Measurements from ENCODE around the gene TBC1D5.
A peak's percentile ranks its signal among the peaks of the same experiment; 100 is the strongest.
"Not testable (repeated sequence)": the region's sequence is repeated elsewhere in the genome, so short reads cannot be mapped to it uniquely, and the experiment has no call there.

The TBC1D5 gene

DNA sequence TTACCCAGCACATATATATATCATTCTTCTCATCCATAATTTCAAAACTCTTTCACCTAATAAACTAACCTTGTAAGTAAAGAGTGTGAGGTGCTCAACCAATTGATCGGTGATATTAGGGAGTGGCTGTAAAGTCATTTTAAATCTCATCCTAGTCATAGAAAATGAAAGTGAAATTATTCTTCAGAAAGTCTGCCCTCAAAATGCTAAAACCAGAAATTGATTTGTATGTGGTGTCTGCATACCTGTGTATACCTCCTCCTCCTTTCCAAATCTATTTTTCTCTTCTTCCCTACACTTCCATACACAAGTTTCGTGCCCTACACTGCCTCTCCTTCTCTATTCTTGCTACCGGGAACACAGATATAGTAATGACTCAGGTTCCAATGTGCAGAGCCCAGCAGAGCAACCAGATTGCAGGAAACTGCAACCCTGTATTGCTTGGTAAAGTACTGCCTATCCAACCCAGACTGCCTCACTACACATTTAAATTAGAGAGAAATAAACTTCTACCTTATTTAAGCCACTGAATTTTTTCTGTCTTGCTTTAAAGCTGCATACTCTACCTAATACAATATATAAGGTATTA lies 7.4 kb upstream of the TBC1D5 start:
- DNase-seq (ENCODE audit: low spot score) = no peak

DNA sequence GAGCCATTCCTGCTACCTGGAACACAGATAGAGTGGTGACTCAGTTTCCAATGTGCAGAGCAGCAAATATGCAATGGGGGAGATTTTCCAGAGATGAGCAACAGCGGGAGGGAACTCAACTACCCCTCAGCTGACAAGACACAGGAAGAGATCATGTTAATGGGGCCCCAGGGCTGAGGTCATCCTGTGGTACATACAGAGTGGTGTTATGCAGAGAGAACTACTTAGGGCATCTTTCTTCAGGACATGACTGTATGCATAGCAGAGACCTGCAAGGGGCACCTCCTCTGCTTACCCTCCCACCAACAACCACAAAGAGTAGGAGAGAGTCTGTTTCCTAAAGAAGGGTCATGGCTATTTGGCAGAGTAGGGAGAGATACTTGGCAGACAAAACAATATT lies 6.8 kb upstream of the TBC1D5 start:
- no peak for DNase-seq (ENCODE audit: low spot score)

- no peak for DNase-seq (ENCODE audit: low spot score)
Observed at GRCh38 chr3:17747890-17748247, 5.4 kb upstream of the TBC1D5 start.

DNA sequence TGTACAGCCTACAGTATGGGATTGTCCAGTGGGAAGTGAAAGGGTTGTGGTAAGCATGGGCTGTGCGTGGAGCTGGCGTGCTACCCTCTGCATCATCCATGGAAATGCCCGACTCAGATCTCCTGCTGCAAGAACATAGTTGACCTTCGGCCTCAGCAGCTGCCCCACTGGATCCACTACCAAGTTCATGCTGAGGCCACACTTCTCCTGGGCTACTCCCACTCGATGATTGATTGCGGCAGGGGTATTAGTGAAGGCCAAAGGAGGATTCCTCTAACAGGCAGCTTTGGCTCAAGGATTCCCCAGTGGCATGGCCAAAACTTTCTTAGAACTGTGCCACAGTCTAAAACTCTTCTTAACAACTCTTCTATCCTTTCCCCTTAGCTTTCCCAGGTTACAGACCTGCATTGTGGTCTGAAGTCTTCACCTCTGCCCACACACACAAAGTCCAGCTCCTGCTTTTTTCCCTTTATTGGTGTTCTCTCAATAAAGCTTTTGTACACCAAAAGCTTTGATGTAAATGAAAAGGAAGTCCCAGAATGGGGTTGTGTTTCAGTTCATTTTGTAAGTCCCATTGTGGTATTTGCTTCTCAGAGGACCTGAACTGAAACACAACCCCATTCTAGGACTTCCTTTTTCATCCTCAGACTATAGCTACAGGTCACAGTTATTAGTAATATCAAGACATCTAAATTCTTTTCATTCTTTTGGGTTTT lies 4.9 kb upstream of the TBC1D5 start:
- no peak for DNase-seq (ENCODE audit: low spot score)

DNA sequence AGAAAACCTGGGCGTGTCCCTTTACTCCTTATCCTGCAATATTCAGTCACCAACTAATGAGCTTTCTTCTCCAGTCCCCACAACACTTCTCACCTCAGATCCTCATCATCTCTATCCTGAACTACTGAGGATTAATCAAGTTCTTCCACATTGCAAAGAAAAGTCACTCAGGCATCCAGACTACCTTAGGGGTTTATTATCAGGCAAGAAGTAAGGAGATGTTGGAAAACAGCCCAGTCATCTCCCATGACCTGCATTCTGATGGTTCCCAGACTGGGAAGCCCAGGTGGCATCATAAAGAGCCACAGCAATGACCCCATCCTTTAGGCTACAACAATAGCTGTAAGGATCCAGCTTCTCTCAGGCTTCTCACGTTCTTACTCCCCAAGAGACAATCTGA lies 3.5 kb upstream of the TBC1D5 start:
- DNase-seq (ENCODE audit: low spot score) = no peak

DNA sequence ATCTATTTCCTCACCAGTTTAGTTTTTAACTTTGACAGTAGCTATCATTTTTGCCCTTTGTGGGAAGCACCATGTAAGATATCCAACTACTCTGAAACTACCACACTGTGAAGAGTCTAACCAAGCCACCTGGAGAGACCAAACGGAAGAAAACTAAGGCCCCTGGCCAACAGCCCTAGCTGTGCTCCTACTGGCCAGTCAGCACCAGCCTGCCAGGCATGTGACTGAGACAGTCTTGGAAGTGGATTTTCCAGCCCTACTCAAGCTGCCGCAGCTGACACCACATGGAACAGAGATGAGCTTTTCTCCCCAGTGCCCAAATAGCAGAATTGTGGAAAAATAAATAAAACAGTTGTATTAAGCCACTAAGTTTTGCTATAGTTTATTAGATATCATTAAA lies 2.9 kb upstream of the TBC1D5 start:
- no peak for DNase-seq (ENCODE audit: low spot score)

- DNase-seq (ENCODE audit: low spot score) = no peak
Observed at GRCh38 chr3:17744693-17745092, 2.3 kb upstream of the TBC1D5 start.

DNA sequence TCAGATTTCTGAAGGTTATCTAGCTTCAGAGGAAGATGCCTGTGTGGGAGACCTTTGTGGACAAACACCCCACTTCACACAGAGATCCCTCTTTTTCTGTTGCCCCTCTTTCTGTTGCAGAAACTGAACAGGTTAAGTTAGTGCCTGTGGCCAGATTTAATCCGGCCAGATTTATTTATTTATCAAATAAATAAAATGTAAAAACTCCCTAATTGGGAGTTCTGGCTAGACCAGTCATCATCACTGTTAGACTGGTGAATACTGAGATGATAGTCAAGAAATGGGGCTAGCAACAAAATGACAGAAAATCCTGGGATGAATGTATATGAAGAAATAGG lies 1.2 kb upstream of the TBC1D5 start:
- DNase-seq (ENCODE audit: low spot score) = no peak

DNA sequence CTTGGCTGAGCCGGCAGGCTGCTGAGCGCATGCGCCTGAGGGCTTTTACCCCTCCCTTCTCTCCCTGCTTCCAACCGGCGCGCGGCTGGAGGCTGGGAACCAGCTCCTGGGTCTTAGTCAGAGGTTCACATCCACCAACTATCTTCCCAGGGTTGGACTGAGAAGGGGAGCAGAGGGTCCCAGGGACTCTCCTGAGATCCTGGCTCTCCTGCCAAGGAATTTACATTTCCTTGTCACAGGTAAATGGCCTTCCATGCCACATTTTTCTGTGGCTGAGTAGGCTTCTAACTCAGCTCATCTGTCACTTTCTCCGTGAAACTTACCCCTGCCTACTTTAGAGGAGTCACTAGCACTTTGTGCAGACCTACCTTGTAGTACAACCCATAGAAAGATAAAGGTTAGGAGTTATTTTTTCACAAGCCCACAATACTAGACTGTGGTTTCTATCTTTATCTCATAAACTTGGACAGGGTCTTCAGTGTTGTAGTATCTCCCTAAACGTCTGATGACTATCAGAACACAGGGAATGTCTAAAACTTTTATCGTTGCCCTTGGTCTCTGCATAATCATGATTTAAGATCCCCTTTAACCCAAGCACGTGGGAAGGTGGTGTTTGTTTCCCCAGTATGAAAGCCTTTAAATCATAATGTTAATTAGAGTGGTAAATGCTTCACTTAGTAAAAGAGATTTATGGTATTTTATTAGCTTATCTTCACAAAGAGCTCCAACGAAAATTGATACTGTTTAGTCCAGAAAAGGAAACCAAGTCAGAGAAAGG lies 638 bp upstream of the TBC1D5 start:
- DNase-seq (ENCODE audit: low spot score) = no peak

DNA sequence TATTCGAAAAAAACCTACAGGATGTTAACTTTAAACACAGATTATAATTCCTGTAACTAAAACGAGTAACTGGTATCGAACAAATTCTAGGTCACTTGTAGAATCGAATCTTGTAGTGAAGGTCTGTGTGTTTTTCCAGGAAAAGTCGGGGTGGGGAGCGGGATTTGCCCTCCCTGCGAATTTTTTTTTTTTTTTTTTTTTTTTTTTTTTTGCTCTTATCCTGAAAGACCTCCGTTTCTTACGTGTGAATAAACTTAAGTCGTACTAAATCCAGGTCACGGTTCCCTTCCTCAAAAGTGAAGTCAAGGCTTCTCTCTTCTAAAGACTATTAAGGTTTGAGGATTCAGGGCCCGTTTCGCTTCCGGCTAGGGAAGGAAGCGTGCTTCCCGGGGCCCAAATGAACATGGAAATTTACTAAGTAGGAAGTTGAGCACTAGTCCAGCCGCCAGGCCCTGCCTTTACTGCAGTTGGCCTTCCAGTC lies 770 bp downstream of the TBC1D5 start:
- peak; percentile 28 for DNase-seq (ENCODE audit: low spot score)

- peak; percentile 51 for DNase-seq (ENCODE audit: low spot score)
Observed at GRCh38 chr3:17740721-17741141, 1.7 kb downstream of the TBC1D5 start.

DNA sequence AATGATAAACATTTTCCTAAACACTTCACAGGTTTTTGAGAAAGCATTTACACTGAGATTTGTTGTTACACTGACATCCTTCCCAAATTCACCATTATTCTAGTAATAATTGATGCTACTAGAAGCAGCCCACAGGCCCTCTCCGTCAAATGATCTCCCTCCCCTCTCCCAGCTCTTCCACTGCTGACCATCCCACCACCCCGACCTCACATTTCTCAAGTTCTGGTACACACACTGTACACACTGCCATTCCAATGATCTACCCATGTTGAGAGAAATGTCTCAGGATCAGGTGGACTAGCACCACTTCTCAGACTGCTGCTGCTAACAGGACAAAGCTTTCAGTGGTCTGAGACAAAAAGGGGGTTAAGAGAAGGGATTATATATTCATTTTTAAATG lies 3.5 kb downstream of the TBC1D5 start:
- no peak for DNase-seq (ENCODE audit: low spot score)

- DNase-seq (ENCODE audit: low spot score) = no peak
Observed at GRCh38 chr3:17738219-17738618, 4.2 kb downstream of the TBC1D5 start.

DNA sequence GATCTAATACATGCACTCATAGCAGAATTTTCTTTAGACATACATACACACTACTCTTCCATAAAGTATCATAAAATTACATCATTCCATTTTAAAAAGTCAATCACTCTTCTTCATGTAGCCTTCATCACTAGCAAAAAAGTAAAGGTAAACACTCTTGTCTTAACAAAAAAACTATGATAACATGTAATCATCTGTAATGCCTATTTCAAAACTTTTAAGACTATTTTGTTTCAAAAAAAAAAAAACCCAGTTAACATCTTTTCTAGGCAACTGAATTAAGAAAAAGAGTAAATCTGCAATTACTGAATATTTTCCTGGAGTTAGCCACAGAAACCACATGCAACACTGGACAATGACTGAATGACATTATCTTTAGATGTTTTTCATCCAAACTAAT lies 4.8 kb downstream of the TBC1D5 start:
- DNase-seq (ENCODE audit: low spot score) = no peak

- not testable (repeated sequence) for DNase-seq (ENCODE audit: low spot score)
Observed at GRCh38 chr3:17735362-17735761, 7.1 kb downstream of the TBC1D5 start.

GRCh38 chr3:17733768-17734167 lies 8.7 kb downstream of the TBC1D5 start:
- DNase-seq (ENCODE audit: low spot score) = no peak

DNA sequence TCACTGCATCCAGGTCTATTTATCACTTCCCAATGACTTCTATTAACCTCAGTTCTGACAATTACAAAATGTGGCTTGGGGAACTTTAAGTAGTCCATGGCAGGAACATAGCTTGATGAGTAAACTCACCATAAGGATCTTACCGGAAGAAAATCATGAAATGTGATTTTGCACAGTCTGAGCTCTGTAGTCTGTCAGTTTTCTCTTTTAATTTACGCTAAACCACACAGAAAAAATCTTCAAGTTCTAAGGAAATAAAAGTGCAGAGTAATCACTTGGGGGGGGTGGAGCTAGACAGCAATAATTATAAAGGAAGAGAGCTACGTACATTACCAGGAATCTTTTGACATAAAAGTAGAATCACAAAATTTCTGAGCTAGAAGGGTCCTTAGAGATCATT lies 9.2 kb downstream of the TBC1D5 start:
- DNase-seq (ENCODE audit: low spot score) = peak; percentile 30

- DNase-seq (ENCODE audit: low spot score) = peak; percentile 78
Observed at GRCh38 chr3:17730318-17730967, 12.0 kb downstream of the TBC1D5 start.

DNA sequence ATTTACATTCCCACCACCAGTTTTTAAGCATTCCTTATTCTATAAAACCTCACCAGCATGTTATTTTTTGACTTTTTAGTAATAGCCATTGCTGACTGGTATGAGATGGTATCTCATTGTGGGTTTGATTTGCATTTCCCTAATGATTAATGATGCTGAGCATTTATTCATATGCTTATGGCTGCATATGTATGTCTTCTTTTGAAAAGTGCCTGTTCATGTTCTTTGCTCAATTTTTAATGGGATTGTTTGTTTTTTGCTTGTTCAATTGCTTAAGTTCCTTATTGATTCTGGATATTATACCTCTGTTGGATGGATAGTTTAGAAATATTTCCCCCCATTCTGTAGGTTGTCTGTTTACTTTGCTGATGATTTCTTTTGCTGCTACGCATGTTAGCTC lies 16.1 kb downstream of the TBC1D5 start:
- no peak for DNase-seq (ENCODE audit: low spot score)

DNA sequence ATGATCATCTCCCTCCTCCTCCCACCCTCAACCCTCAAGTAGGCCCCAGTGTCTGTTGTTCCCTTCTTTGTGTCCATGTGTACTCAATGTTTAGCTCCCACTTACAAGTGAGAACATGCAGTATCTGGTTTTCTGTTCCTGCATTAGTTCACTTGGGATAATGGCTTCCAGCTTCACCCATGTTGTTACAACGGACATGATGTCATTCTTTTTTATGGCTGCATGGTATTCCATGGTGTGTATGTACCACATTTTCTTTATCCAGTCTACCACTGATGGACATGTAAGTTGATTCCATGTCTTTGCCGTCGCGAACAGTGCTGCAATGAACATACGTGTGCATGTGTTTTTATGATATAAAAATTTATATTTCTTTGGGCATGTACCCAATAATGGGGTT lies 16.6 kb downstream of the TBC1D5 start:
- not testable (repeated sequence) for DNase-seq (ENCODE audit: low spot score)

GRCh38 chr3:17724948-17725347 lies 17.5 kb downstream of the TBC1D5 start:
- no peak for DNase-seq (ENCODE audit: low spot score)

DNA sequence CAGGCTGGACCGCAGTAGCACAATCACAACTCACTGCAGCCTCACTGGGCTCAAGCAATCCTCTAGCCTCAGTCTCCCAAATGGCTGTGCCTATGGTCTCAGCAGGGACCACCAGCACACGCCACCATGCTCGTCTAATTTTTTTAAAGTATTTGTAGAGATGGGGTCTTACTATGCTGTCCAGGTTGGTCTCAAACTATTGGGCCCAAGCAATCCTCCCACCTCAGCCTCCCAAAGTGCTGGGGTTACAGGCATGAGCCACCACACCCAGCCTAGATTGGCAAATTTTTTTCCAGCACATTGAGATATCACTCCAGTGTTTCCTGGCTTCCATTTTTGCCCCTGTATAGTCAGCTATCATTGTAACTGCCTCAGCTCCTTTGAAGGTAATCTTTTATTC lies 18.3 kb downstream of the TBC1D5 start:
- no peak for DNase-seq (ENCODE audit: low spot score)

DNA sequence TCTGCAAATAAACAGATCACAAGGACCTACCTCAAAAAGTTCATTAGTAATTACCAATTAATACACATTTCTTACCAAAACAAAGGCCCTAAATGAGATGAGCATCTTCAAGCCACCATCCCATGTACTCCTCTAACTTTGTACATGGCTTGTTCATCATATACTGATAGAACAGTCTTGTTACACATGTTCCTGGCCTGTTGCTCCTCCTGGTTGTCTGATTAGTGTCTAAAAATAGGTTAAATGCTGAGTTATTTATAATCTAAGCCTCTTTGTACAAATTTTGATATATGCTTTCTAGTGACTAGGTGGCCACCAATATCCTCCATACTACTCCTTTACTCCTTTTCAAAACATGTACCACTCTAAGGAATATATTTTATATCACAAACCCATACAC lies 25.0 kb downstream of the TBC1D5 start:
- DNase-seq (ENCODE audit: low spot score) = no peak

Data from hematopoietic multipotent progenitor cell treated with erythropoietin and hydrocortisone succinate and interleukin-3 and kit ligand, for 17 days (in vitro differentiated cells).